HepG2 (cell line): ENCODE measurements around the gene AHR. TPM values are rescaled to one million over a fixed set of nuclear protein-coding genes. Genes with fewer than 3 reads are reported as not detected.

Experiments used
- AKAP8 ChIP-seq: sonication (generic); formaldehyde crosslinking; IDR thresholded peaks from 2 replicates; pipeline ENCODE4 v1.5.1; 2020; ENCODE audit warnings: mild to moderate bottlenecking, missing genetic modification reagents
- ARNT2 ChIP-seq: sonication (generic); formaldehyde crosslinking; IDR thresholded peaks from 2 replicates; pipeline ENCODE4 v1.8.0; 2022; ENCODE audit warnings: mild to moderate bottlenecking, low read depth, missing genetic modification reagents, moderate library complexity
- ARNTL ChIP-seq: sonication (generic); formaldehyde crosslinking; IDR thresholded peaks from 2 replicates; pipeline ENCODE4 v1.4.0; 2020; ENCODE audit warnings: mild to moderate bottlenecking, missing genetic modification reagents
- ATF7 ChIP-seq, 2 experiments: fragments of 450-650 bp in 1 of 2; sonication (generic) in 1 of 2; formaldehyde crosslinking in 1 of 2; IDR thresholded peaks; 2 replicates each; pipeline versions ENCODE4 v1.4.0 to v1.6.1; 2016 to 2020; ENCODE audit warnings: antibody characterized with exemption in 1 of 2, mild to moderate bottlenecking in 1 of 2, missing genetic modification reagents in 1 of 2
- BHLHE40 ChIP-seq: IDR thresholded peaks from 2 replicates; pipeline ENCODE4 v1.6.1; 2011; ENCODE audit warnings: low read length, improper control_type of control experiment
- CHD2 ChIP-seq: IDR thresholded peaks from 2 replicates; pipeline ENCODE4 v1.6.1; 2011; ENCODE audit warnings: low read depth, low read length, improper control_type of control experiment
- GPN1 ChIP-seq: sonication (generic); formaldehyde crosslinking; IDR thresholded peaks from 2 replicates; pipeline ENCODE4 v1.5.1; 2020; ENCODE audit warnings: missing genetic modification reagents, borderline replicate concordance
- HIVEP1 ChIP-seq: sonication (generic); formaldehyde crosslinking; IDR thresholded peaks from 2 replicates; pipeline ENCODE4 v1.4.0; 2020; ENCODE audit warnings: mild to moderate bottlenecking, missing genetic modification reagents
- HMGA1 ChIP-seq: sonication (generic); formaldehyde crosslinking; conservative IDR thresholded peaks from 2 replicates; pipeline ENCODE4 v1.4.0; 2020; ENCODE audit warnings: missing genetic modification reagents
- MAFF ChIP-seq: IDR thresholded peaks from 2 replicates; pipeline ENCODE4 v1.6.1; 2011; ENCODE audit warnings: low read depth, low read length, improper control_type of control experiment
- MIER2 ChIP-seq: IDR thresholded peaks from 2 replicates; pipeline ENCODE4 v1.6.1; 2016; ENCODE audit warnings: missing biosample characterization, missing genetic modification reagents
- MTA1 ChIP-seq: sonication (generic); formaldehyde crosslinking; IDR thresholded peaks from 2 replicates; pipeline ENCODE4 v1.4.0; 2020; ENCODE audit warnings: missing genetic modification reagents, mild to moderate bottlenecking, borderline replicate concordance
- NFIB ChIP-seq: sonication (generic); formaldehyde crosslinking; IDR thresholded peaks from 2 replicates; pipeline ENCODE4 v1.9.0; 2021; ENCODE audit warnings: missing genetic modification reagents, mild to moderate bottlenecking, borderline replicate concordance
- PRPF4 ChIP-seq: fragments of 200-400 bp; formaldehyde crosslinking; IDR thresholded peaks from 2 replicates; pipeline ENCODE4 v1.6.1; 2016; ENCODE audit warnings: low read length, low read depth; ENCODE audit not compliant: poor library complexity, severe bottlenecking
- SP4 ChIP-seq: sonication (generic); formaldehyde crosslinking; IDR thresholded peaks from 2 replicates; pipeline ENCODE4 v1.8.1; 2023; ENCODE audit warnings: mild to moderate bottlenecking, missing genetic modification reagents
- ZNF160 ChIP-seq: sonication (generic); formaldehyde crosslinking; IDR thresholded peaks from 2 replicates; pipeline ENCODE4 v1.8.0; 2022; ENCODE audit warnings: mild to moderate bottlenecking, inconsistent platforms, missing genetic modification reagents
- ZNF235 ChIP-seq: sonication (generic); formaldehyde crosslinking; IDR thresholded peaks from 2 replicates; pipeline ENCODE4 v1.8.1; 2023; ENCODE audit warnings: mild to moderate bottlenecking, missing genetic modification reagents, borderline replicate concordance
- ZNF24 ChIP-seq: fragments of 450-650 bp; IDR thresholded peaks from 2 replicates; pipeline ENCODE4 v1.6.1; 2017; ENCODE audit warnings: antibody characterized with exemption, mild to moderate bottlenecking
- ZSCAN29 ChIP-seq: sonication (generic); formaldehyde crosslinking; conservative IDR thresholded peaks from 2 replicates; pipeline ENCODE4 v1.4.0; 2020; ENCODE audit warnings: mild to moderate bottlenecking, missing genetic modification reagents
- polyA plus RNA-seq, 8 experiments: library from polyadenylated mRNA; depleted of rRNA in 3 of 8; stranded (reverse) in 7 of 8; unstranded in 1 of 8; fragments of >200 nt; fragmentation: Illumina TruSeq in 4 of 8; extraction: Trizol in 4 of 8; gene quantifications; 2 replicates each; pipeline versions ENCODE4 v1.2.1 to v1.2.3, GENCODE V29; 2011 to 2016; ENCODE audit warnings: low read depth in 4 of 8, missing spikeins in 1 of 8, mixed read lengths in 1 of 8; ENCODE audit not compliant: insufficient read depth in 1 of 8
- total RNA-seq, 5 experiments: library from RNA; depleted of rRNA; stranded (reverse); fragments of >200 nt; fragmentation: Illumina TruSeq; extraction: Trizol; gene quantifications; 2 replicates each; pipeline ENCODE4 v1.2.3, GENCODE V29; 2016; ENCODE audit warnings: low read depth in 1 of 5
- TF ChIP-seq, protein P1 (sequence below): sonication (generic); formaldehyde crosslinking; IDR thresholded peaks from 2 replicates; pipeline ENCODE4 v1.4.0; 2020; ENCODE audit warnings: missing genetic modification reagents
- TF ChIP-seq, protein P2 (sequence below): IDR thresholded peaks from 2 replicates; pipeline ENCODE4 v1.6.1; 2016
- TF ChIP-seq, protein P3 (sequence below): conservative IDR thresholded peaks from 2 replicates; pipeline ENCODE4 v1.6.1; 2018; ENCODE audit warnings: missing genetic modification reagents

The AHR gene
- total and polyA plus RNA-seq, 2 of the 13 experiments (the other 11 are each of a cell fraction or from before 2014, with no cell fraction given), result 9.0 to 31.3 TPM

DNA sequence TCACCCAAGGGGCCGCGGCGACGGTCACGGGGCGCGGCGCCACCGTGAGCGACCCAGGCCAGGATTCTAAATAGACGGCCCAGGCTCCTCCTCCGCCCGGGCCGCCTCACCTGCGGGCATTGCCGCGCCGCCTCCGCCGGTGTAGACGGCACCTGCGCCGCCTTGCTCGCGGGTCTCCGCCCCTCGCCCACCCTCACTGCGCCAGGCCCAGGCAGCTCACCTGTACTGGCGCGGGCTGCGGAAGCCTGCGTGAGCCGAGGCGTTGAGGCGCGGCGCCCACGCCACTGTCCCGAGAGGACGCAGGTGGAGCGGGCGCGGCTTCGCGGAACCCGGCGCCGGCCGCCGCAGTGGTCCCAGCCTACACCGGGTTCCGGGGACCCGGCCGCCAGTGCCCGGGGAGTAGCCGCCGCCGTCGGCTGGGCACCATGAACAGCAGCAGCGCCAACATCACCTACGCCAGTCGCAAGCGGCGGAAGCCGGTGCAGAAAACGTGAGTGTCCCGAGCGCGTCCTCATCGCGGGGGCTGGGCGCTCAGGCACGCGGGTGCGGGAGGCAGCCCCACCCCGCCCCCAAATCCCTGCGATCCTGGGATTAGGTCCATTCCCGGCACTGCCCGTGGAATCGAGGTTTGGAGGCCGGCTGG, 509 bp downstream of the AHR start (continued):
- TF ChIP-seq CHD2, result 0 out of 2 replicates have a peak, but pooled peaks have one; percentile 6
- TF ChIP-seq ZNF235, result peak; percentile 60; the same call in 1 of the 2 replicates
- no peak for TF ChIP-seq PRPF4
- TF ChIP-seq BHLHE40, result peak; percentile 65
- TF ChIP-seq MIER2 (CRISPR knock-in tag), result no peak
- no peak for TF ChIP-seq NFIB (CRISPR knock-in tag)
- peak; percentile 69; the same call in 1 of the 2 replicates for TF ChIP-seq MTA1 (CRISPR knock-in tag)
- TF ChIP-seq MAFF, result no peak
- no peak for TF ChIP-seq HIVEP1 (CRISPR knock-in tag)
- TF ChIP-seq ZNF24, result no peak
- TF ChIP-seq, protein P1, sequence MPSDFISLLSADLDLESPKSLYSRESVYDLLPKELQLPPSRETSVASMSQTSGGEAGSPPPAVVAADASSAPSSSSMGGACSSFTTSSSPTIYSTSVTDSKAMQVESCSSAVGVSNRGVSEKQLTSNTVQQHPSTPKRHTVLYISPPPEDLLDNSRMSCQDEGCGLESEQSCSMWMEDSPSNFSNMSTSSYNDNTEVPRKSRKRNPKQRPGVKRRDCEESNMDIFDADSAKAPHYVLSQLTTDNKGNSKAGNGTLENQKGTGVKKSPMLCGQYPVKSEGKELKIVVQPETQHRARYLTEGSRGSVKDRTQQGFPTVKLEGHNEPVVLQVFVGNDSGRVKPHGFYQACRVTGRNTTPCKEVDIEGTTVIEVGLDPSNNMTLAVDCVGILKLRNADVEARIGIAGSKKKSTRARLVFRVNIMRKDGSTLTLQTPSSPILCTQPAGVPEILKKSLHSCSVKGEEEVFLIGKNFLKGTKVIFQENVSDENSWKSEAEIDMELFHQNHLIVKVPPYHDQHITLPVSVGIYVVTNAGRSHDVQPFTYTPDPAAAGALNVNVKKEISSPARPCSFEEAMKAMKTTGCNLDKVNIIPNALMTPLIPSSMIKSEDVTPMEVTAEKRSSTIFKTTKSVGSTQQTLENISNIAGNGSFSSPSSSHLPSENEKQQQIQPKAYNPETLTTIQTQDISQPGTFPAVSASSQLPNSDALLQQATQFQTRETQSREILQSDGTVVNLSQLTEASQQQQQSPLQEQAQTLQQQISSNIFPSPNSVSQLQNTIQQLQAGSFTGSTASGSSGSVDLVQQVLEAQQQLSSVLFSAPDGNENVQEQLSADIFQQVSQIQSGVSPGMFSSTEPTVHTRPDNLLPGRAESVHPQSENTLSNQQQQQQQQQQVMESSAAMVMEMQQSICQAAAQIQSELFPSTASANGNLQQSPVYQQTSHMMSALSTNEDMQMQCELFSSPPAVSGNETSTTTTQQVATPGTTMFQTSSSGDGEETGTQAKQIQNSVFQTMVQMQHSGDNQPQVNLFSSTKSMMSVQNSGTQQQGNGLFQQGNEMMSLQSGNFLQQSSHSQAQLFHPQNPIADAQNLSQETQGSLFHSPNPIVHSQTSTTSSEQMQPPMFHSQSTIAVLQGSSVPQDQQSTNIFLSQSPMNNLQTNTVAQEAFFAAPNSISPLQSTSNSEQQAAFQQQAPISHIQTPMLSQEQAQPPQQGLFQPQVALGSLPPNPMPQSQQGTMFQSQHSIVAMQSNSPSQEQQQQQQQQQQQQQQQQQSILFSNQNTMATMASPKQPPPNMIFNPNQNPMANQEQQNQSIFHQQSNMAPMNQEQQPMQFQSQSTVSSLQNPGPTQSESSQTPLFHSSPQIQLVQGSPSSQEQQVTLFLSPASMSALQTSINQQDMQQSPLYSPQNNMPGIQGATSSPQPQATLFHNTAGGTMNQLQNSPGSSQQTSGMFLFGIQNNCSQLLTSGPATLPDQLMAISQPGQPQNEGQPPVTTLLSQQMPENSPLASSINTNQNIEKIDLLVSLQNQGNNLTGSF, result 0 out of 2 replicates have a peak, but pooled peaks have one; percentile 74
- peak; percentile 76 for TF ChIP-seq ARNT2 (CRISPR knock-in tag)
- no peak; the same call in 1 of the 2 replicates for TF ChIP-seq ZNF160
- no peak; the same call in 1 of the 2 replicates for TF ChIP-seq AKAP8 (CRISPR knock-in tag)
- TF ChIP-seq, protein P2, sequence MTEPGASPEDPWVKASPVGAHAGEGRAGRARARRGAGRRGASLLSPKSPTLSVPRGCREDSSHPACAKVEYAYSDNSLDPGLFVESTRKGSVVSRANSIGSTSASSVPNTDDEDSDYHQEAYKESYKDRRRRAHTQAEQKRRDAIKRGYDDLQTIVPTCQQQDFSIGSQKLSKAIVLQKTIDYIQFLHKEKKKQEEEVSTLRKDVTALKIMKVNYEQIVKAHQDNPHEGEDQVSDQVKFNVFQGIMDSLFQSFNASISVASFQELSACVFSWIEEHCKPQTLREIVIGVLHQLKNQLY (CRISPR knock-in tag), result no peak
- TF ChIP-seq HMGA1, result no peak
- TF ChIP-seq GPN1 (CRISPR knock-in tag), result no peak
- TF ChIP-seq ATF7 (IDR thresholded peaks at IDR 0.05), result no peak
- 0 out of 2 replicates have a peak, but pooled peaks have one; percentile 28 for TF ChIP-seq ATF7 (CRISPR knock-in tag; IDR thresholded peaks at IDR 0.05)
- TF ChIP-seq, protein P3, sequence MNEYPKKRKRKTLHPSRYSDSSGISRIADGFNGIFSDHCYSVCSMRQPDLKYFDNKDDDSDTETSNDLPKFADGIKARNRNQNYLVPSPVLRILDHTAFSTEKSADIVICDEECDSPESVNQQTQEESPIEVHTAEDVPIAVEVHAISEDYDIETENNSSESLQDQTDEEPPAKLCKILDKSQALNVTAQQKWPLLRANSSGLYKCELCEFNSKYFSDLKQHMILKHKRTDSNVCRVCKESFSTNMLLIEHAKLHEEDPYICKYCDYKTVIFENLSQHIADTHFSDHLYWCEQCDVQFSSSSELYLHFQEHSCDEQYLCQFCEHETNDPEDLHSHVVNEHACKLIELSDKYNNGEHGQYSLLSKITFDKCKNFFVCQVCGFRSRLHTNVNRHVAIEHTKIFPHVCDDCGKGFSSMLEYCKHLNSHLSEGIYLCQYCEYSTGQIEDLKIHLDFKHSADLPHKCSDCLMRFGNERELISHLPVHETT (CRISPR knock-in tag), result no peak
- peak; percentile 98 for TF ChIP-seq ZSCAN29
- TF ChIP-seq SP4, result no peak
- 0 out of 2 replicates have a peak, but pooled peaks have one; percentile 10 for TF ChIP-seq ARNTL (CRISPR knock-in tag)
